G401.6 (cell line): Measurements from ENCODE around the gene CX3CL1.
"Not testable (repeated sequence)": the region's sequence is repeated elsewhere in the genome, so short reads cannot be mapped to it uniquely, and the experiment has no call there.

Experiments
- FAIRE-seq: peaks from 2 replicates; lab custom pipeline; 2012; peaks lifted over from hg19 to GRCh38; lab: Jason Lieb, UNC

CX3CL1 gene

DNA sequence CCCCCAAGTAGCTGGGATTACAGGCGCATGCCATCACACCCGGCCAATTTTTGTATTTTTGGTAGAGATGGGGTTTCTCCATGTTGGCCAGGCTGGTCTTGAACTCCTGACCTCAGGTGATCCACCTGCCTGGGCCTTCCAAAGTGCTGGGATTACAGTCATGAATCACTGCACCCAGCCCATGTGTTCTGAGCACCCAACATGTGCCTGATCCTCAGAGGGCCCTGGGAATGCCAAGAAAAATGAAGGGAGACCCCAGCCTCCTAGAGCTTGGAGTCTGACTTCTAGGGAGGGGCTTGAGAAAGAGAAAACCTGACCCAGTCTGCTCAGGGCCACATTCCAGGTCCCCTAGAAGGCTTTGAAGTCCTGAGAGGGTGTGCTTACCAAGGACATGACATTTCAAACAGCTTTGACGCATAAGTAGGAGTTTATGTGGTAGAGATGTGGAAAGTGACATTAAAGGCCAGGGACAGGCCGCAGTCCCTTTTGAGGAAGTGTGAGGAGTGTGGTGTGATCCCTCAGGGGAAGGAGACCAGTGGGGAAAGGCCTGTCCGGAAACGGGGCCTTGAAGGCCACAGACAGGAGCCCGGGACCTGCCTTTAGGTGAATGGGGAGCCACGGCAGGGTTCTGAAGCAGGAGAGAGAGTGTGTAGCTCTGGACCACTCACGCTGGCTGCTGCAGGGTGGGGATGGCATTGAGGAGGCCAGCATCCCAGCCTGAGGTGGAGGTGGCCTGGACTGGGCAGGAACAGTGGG lies 14.8 kb upstream of the CX3CL1 start:
- no peak for FAIRE-seq

DNA sequence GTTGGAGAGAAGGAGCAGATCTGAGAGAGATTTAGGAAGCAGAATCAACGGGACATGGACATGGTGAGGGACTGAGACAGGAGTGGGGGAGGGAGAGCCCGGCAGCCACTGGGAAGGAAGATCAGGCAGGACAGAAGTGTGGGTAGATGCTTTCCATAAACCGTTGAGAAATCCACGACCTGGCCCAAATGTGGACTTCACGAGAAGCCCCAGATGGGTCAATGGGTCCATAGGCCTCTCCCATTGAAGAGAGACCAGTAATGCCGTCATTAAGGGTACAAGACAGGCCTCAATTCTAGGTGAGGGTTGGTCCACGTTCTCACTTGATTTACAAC lies 14.2 kb upstream of the CX3CL1 start:
- no peak for FAIRE-seq

DNA sequence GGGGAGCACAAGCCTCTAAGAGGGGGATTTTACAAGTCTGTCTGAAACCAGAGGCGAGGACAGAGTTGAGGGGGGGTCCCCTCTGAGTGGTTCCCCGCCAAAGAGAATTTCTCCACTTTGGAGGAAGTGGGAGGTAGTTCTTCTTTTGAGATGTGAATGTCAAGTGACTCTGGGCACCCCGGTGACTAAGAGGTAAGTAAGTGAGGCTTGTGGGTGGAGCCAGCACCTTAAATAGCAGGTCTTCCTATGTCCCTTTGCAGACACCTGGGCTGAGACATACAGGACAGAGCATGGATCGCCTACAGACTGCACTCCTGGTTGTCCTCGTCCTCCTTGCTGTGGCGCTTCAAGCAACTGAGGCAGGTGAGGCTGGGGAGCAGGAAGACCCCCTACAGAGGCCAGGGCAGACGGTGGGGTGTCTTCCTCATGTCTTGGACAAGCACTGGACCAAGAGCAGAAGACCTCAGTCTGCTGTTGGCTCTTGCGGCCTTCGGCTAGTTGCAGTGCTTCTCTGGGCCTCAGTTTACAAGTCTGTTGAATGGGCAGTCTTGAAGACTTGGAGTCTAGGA lies 13.7 kb upstream of the CX3CL1 start, which contains the start of gene CCL22:
Gene CCL22 (plus strand): TSS at position 257 of the 569 bp plus-strand sequence. CDS start 34 bp downstream, at position 291.
- no peak for FAIRE-seq

DNA sequence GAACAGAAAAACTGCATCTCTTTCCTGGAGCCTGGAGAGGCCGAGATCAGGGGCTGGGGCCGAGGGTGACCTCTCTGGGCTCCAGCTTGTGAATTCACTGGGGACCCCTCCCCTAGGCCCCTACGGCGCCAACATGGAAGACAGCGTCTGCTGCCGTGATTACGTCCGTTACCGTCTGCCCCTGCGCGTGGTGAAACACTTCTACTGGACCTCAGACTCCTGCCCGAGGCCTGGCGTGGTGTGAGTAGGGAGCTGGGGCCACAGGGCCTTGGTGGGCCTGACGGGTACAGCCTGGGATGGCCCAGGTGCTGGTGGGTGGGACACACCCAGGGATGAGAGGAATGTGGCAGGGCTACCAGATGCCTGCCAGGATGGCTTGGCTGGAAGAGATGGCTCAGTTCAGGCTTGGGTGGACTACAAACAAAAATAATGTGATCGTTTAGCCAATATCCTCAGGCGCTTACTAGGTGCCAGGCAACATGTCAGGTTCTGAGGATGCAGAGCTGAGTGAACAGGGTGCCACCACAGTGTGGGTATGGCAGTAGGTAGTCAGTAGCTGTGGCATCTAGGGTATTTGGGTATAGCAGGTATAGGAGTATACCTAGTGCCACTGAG lies 11.9 kb upstream of the CX3CL1 start:
- FAIRE-seq, result no peak

DNA sequence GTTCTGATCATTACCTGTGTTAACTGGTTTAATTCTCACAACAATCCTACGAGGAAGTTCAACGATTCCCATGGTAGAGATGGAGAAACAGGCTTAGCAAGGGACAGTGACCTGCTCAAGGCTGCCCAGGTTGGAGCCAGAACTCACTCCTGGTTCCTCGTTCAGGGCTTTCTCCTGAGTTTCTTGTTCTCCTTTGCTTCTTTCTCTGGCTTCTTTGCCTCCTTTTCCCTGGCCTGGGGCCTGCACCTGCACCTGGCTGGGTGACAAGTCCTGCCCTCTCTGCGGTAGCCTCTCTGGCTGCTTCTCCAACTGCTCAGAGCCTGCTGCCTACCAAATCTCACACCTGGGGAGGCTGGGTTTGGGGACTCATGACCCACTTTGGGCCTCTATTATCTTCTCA lies 10.9 kb upstream of the CX3CL1 start:
- FAIRE-seq, result no peak

DNA sequence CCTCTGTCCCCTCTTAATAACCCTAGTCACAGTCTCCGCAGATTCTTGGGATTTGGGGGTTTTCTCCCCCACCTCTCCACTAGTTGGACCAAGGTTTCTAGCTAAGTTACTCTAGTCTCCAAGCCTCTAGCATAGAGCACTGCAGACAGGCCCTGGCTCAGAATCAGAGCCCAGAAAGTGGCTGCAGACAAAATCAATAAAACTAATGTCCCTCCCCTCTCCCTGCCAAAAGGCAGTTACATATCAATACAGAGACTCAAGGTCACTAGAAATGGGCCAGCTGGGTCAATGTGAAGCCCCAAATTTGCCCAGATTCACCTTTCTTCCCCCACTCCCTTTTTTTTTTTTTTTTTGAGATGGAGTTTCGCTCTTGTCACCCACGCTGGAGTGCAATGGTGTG lies 8.1 kb upstream of the CX3CL1 start:
- no peak for FAIRE-seq

DNA sequence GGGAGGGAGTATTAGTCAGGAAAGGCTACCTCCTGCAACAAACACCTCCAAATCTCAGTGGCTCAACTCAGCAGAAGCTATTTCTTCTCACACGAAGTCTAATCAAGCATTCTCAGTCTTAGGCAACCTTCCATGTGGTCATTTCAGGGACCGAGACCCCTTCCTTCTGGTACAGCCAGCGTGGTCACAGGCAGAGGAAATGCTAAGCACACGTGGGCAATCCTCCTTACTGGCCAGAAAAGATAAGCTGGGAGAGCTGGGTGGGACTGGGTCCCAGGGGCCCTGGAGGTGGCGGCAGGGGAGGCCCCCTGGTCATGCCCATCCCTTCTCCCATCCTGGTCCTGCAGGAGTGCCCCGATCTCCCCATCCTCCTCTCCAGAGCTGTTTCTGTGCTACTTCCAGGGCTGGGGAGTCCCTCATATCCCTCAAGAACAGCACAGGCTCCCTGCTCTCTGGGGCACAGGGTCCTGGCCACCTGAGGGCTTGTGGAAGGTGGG lies 5.7 kb upstream of the CX3CL1 start:
- FAIRE-seq, result no peak

DNA sequence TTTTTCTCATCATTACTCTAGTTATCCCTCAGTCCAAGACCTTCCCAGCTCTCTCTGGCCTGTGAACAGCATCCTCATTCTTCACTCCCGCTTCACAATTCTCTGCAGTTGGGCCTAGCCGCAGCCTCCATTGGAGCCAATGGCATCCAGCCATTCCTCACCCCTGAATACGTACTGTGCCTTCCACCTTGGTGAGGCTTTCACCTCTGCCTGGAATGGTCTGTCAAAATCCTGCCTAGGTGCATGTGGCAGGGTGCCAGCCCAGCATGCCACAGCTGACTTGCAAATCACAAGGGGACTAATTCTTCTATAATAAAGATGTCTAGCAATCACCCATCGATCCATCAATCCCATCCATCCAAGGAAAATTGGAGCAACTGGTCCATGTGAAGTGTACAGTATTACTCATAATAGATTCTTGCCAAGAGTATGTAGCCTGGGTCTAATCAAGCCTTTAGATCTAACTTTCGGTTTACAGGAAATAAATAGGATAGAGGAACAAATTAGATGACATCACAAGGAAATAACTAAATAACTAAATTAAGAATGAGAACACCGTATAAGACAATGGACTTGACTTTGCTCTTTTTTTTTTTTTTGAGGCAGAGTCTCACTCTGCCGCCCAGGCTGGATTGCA lies 5.1 kb upstream of the CX3CL1 start:
- no peak for FAIRE-seq

DNA sequence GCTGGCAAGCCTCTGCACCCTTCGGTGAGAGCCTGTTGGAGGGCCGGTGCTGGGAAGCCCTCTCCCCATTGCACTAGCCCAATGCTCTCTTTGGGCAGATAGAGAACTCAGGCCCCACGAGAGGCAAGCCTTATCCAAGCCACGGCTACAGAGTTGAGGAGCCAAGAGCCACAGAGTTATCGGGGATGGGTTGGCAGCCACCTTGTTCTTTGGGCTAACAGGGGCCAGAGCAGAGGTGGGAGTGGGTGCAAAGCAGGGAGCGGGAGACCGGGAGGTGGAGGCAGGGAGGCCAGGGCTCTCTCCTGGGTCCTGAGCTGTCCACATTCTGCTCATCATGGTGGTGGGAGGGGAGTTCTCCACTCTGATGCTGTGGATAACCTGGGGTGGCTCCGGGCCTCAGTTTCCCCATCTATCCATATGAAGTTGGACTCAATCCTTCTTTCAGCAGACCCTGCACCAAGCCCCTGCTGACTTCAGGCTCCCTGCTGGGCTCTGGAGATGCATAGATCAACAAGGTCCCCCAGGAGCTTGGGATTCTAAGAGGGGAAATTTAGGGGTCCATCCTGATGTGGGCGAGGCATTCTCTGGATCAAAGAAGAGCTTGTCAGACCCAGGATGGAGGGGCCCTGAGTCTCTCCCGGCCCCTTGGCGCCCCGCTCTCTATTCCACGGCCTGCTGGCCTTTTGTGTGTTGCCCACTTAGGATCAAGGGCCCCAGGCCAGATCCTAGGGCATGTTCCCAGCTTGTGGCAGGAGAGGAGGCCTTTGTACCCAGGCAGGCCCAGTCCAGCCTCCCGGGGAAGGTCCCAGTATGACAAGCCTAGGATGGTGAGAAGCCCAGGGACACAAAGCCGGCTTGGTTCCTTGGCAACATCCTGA lies 557 bp upstream of the CX3CL1 start:
- FAIRE-seq, result no peak

DNA sequence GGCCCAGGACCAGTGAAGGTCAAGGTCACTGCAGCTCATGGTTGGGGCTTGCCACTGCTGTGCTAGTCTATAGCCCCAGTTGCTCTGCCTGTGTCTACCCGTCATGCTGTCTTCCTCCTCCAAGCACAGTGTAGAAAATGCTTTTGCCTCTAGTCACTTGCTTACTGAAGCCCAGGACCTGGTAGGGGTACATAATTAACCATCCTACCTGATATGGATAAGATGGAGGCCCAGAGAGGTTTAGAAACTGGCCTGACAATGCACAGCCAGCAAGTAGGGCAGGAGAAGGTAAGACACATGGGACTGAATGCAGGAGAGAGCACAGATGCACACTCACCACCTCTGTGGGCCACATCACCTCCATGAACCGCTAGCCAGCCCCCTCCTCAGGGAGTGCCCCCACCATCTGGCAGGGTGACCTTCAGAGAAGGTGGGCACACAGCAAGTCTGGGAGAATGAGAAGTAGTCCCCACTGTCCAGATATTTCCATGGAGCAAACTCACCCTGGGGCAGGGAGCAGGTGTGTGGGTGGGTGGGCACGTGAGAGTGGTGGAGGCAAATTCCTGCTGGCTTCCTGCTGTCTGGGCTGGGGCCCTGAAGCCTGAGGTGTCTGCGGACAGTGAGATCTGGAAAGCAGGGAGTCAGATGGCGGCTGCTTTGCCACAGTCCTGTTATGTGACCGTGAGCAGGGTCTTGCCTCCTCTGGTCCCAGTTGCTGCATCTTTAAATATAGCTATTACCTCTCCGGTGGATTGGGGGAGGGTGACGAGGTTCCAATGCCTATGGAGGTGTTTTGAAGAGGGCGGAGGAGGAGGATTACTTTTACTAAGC lies 1.0 kb downstream of the CX3CL1 start:
- FAIRE-seq, result no peak

DNA sequence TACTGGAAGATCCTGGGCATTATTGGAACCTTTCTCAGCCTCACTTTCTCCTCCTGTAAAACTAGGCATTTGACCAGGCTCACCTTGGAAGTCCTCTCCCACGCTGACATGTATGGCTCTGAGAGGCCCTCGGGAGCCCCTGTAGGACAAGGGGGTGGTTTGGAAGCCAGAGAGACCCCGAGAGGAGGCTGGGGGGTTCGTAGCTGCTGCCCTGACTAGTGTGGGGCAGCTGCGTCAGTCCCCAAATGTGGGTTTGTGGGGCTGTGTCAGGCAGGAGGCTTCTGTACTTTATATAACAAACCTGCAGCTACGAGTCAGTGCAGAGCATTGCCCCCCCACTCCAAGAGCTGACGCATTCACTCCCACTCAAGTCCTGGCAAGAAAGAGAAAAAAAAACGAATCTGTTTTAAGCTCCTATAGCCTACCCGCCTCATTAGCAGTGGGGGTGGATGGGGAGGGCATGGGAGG lies 1.8 kb downstream of the CX3CL1 start:
- no peak for FAIRE-seq

DNA sequence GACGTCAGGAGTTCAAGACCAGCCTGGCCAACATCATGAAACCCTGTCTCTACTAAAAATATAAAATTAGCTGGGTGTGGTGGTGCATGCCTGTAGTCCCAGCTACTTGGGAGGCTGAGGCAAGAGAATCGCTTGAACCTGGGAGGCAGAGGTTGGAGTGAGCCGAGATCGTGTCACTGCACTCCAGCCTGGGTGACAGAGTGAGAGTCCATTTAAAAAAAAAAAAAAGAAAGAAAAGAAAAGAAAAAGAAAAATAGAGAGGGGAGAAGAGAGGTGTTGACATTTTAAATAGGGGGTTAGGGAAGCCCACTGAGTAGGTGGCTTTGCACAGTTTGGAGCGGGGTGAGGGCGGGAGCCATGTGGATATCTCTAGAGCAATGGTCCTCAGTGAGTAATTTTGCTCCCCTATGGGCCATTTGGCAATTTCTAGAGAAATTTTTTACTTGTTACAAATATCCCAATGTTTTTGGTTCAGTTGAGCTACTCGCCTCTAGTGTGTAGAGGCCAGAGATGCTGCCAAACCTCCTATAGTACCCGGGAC lies 2.7 kb downstream of the CX3CL1 start:
- not testable (repeated sequence) for FAIRE-seq

DNA sequence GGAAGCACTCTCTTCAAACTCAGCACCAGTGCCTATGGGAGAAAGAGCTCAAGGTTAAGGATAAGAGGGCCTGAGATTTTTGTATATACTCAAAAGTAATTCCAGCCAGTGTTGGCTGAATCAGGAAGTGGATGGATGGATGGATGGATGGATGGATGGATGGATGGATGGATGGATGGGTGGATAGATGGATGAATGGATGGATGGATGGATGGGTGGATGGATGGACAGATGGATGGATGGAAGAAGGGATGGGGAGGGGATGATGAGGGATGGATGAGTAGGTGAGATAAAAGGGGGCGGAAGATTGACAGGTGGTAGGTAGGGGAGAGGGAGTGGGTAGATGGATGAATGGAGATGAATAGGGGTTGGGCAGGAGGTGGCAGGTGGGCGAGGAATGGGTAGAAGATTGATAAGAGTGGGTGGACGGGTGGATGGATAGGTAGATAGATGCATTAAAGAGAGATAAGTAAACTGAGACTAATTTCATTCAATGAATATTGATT lies 4.1 kb downstream of the CX3CL1 start:
- FAIRE-seq, result no peak

DNA sequence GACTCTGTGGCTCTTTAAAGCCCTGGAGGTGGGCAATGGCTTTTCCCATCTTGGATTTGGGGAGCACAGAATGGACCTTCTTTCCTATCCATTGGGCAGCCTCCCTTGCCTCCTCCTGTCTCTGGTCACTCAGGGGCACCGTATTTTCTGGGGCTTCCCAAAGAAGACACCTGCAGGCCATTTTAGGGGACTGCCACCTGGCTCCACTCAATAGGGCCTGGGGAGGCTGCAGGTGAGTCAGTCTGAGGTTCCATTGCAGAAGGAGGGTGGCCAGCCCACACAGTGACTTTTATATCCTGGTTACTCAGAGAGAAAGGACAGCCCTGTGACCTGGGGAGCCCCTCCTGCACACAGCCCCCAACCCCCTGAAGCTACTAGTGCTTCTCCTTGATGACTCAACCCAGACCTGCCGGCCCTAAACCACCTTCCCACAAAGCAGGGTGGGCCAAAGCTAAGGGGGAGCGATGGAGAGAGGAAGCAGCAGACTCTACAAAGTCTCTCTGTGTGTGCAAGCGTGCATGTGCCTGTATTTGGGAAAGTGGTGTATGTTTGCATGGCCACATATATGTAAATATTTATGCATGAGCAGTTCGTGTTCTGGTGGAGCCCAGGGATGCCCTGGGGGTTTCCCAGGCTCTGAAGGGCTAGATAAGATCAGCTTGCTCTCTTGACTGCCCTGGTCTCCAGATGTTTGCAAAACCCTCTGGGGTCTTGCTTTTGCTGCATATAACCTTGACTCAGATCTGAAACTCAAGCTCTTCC lies 5.0 kb downstream of the CX3CL1 start:
- no peak for FAIRE-seq

DNA sequence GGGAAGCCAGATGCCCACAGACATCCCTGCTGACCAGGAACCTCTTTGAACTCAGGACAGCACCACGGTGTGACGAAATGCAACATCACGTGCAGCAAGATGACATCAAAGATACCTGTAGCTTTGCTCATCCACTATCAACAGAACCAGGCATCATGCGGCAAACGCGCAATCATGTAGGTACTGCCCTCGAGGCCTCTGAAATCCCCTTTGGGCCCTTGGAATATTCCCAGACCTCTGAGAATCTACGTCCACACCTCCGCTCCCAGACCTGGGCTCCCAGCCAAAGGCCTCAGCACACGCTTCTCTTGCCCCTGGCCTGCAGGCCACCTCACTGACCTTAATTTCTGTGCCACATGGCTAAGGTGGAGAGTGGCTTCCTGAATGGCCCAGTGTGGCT lies 7.3 kb downstream of the CX3CL1 start:
- no peak for FAIRE-seq

DNA sequence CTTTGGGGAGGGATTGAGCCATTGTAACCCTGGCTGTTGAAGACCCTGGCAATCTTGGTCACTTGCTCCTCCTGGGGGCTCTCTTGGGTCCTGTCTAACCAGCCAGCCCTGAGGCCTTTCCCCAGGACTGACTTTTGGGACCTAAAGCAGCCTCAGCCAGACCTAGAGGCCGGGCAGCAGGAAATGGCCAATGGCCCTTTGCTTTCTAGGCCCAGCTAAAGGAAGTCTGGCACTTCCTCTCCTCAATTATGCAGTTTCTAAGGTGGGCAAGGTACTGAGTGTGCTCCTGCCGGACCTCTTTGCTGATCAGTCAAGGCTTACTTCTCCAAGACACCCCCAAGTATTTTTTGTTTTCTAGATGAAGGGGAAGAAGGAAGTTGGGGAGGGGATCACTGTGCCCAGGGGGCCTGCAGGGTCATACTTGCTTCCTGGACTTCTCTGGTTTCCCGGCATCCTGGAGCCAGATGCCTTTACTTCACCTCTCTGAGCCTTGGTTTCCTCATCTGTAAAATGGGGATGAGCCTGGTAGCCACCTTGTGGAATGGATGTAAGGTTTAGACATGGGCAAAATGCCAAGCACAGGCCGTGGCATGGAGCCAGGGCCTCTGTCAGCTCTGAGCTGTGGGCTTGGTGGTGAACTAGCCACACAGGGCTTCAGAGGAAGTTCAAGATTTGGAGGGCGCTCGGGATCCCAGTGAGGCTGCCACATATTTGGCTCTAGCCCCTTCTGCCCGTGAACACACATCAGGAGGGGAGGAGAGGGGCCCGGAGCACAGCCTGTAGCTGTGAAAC lies 8.6 kb downstream of the CX3CL1 start:
- no peak for FAIRE-seq

DNA sequence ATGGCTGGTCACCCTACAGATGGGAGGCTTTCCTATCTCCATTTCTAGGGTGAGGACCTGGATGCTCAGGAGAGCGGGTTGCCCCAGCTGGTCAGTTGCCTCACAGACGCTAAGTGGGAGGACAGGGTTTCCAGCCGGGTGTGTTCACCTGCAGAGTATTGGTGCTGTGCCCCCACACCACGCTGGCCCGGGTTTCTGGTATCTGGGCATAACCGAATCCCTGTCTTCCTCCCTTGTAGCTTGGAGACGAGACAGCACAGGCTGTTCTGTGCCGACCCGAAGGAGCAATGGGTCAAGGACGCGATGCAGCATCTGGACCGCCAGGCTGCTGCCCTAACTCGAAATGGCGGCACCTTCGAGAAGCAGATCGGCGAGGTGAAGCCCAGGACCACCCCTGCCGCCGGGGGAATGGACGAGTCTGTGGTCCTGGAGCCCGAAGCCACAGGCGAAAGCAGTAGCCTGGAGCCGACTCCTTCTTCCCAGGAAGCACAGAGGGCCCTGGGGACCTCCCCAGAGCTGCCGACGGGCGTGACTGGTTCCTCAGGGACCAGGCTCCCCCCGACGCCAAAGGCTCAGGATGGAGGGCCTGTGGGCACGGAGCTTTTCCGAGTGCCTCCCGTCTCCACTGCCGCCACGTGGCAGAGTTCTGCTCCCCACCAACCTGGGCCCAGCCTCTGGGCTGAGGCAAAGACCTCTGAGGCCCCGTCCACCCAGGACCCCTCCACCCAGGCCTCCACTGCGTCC lies 9.7 kb downstream of the CX3CL1 start:
- no peak for FAIRE-seq
